CD4-positive, alpha-beta memory T cell (primary cell): Measurements from ENCODE around the gene CACFD1. TPM values are rescaled to one million over a fixed set of nuclear protein-coding genes. Genes with fewer than 3 reads are reported as not detected.

Experiments used
- CTCF ChIA-PET: fragments of 350-600 bp; sonication (Branson Sonifier 250); formaldehyde crosslinking; loops from one replicate; lab custom pipeline; 2021; ENCODE audit warnings: inconsistent platforms; ENCODE audit not compliant: partially characterized antibody; lab: Charles Lee
- POLR2A ChIA-PET: fragments of 350-600 bp; sonication (Branson Sonifier 250); formaldehyde crosslinking; loops from one replicate; lab custom pipeline; 2021; ENCODE audit not compliant: partially characterized antibody; lab: Charles Lee
- DNase-seq, 5 donors: peaks; one replicate each; pipeline versions ENCODE4 v3.0.0 to v3.0.0-alpha.2; 2020 to 2022; ENCODE audit warnings: mixed read lengths in 1 of 5
- H3K27ac ChIP-seq: one replicate; pipeline ENCODE4 v1.7.0; 2013; ENCODE audit warnings: low read depth, low read length
- H3K27me3 ChIP-seq: 2 replicates; pipeline ENCODE4 v1.7.0; 2013; ENCODE audit warnings: mild to moderate bottlenecking, low read length, moderate library complexity; ENCODE audit not compliant: insufficient read depth
- H3K36me3 ChIP-seq: 2 replicates; pipeline ENCODE4 v1.7.0; 2013; ENCODE audit warnings: mild to moderate bottlenecking, low read length, moderate library complexity; ENCODE audit not compliant: insufficient read depth
- H3K4me1 ChIP-seq: 2 replicates; pipeline ENCODE4 v1.7.0; 2013; ENCODE audit warnings: mild to moderate bottlenecking, low read length, moderate library complexity; ENCODE audit not compliant: insufficient read depth
- H3K4me3 ChIP-seq, 2 donors: one replicate each; pipeline ENCODE4 v1.7.0; 2013; ENCODE audit warnings: low read length in 2 of 2, mild to moderate bottlenecking in 1 of 2
- H3K9me3 ChIP-seq, 2 donors: one replicate each; pipeline ENCODE4 v1.7.0; 2013; ENCODE audit warnings: low read length in 2 of 2, control low read depth in 1 of 2; ENCODE audit not compliant: control insufficient read depth in 1 of 2
- H3K27ac Mint-ChIP-seq, 7 donors: one replicate each; pipeline ENCODE4 v1.8.0; 2020 to 2021; ENCODE audit warnings: mixed read lengths in 7 of 7, mild to moderate bottlenecking in 6 of 7, inconsistent platforms in 3 of 7, moderate library complexity in 3 of 7
- H3K27me3 Mint-ChIP-seq, 2 donors: one replicate each; pipeline ENCODE4 v1.8.0; 2020 to 2021; ENCODE audit warnings: mixed read lengths in 2 of 2
- H3K36me3 Mint-ChIP-seq, 2 donors: one replicate each; pipeline ENCODE4 v1.8.0; 2020 to 2021; ENCODE audit warnings: mixed read lengths in 2 of 2, inconsistent platforms in 1 of 2, mild to moderate bottlenecking in 1 of 2
- H3K4me1 Mint-ChIP-seq, 4 donors: one replicate each; pipeline ENCODE4 v1.8.0; 2020 to 2021; ENCODE audit warnings: mixed read lengths in 4 of 4, mild to moderate bottlenecking in 1 of 4
- H3K4me3 Mint-ChIP-seq, 8 donors: one replicate each; pipeline ENCODE4 v1.8.0; 2020 to 2021; ENCODE audit warnings: mixed read lengths in 8 of 8, mild to moderate bottlenecking in 7 of 8, moderate library complexity in 6 of 8, inconsistent platforms in 3 of 8
- H3K9me3 Mint-ChIP-seq, 8 donors: one replicate each; pipeline ENCODE4 v1.8.0; 2020 to 2021; ENCODE audit warnings: mixed read lengths in 8 of 8, mild to moderate bottlenecking in 5 of 8, inconsistent platforms in 3 of 8, moderate library complexity in 1 of 8
- intact Hi-C: fragments of 100-400 bp; cut with micrococcal nuclease; formaldehyde crosslinking; loops from one replicate; pipeline ENCODE4 v1.15.1; 2023
- polyA plus RNA-seq, 2 donors: library from polyadenylated mRNA; unstranded; fragments of 300-500 nt; fragmentation: Illumina TruSeq; gene quantifications; one replicate each; pipeline ENCODE4 v1.2.3, GENCODE V29; 2021
- total RNA-seq, 2 experiments: library from RNA; stranded (reverse); gene quantifications; one replicate each; pipeline ENCODE4 v1.2.3, GENCODE V29; 2021

CACFD1 gene
- total and polyA plus RNA-seq, 4 experiments from 2014 or later: 2.5 to 3.4 (median 2.8) TPM

DNA sequence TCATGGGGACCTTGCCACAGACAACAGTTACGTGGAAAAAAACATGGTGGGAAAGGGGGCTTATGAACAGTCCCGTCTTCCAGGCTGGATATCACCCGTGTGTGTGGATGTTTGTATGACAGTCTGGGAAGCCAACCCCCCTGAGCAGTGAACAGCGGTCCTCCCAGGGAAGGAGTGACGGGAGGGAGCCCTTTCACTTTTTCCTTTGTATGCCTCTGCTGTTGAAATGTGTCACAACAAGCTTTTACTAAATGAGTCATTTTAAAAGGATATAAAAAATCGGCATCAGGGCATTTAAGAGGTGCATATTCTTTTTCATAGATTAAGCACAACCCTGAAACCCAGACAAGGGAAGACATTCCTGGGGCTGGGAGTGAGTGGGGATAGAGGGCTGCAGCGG, 59.9 kb downstream of the CACFD1 start:
- no peaks in the 10 kb centered on the region for H3K36me3 ChIP-seq
- CTCF ChIA-PET: no interaction called here
- Mint-ChIP-seq H3K4me3 (no peak overlapping the region), H3K36me3 (no peaks in the 10 kb centered on the region), H3K27ac (no peak overlapping the region), H3K27me3 (peaks cover 2 to 4% of the 10 kb centered on the region in 2 donors), H3K4me1 (peaks cover 0 to 4% (median 0%) of the 10 kb centered on the region in 4 donors), H3K9me3 (no peaks in the 10 kb centered on the region)
- POLR2A ChIA-PET: no interaction called here
- H3K4me1 ChIP-seq: no peaks in the 10 kb centered on the region
- no peak overlapping the region for H3K27ac ChIP-seq
- DNase-seq: no peak
- no peak overlapping the region for H3K4me3 ChIP-seq
- no peaks in the 10 kb centered on the region for H3K27me3 ChIP-seq
- no peaks in the 10 kb centered on the region for H3K9me3 ChIP-seq
- intact Hi-C loops: no loop called here

DNA sequence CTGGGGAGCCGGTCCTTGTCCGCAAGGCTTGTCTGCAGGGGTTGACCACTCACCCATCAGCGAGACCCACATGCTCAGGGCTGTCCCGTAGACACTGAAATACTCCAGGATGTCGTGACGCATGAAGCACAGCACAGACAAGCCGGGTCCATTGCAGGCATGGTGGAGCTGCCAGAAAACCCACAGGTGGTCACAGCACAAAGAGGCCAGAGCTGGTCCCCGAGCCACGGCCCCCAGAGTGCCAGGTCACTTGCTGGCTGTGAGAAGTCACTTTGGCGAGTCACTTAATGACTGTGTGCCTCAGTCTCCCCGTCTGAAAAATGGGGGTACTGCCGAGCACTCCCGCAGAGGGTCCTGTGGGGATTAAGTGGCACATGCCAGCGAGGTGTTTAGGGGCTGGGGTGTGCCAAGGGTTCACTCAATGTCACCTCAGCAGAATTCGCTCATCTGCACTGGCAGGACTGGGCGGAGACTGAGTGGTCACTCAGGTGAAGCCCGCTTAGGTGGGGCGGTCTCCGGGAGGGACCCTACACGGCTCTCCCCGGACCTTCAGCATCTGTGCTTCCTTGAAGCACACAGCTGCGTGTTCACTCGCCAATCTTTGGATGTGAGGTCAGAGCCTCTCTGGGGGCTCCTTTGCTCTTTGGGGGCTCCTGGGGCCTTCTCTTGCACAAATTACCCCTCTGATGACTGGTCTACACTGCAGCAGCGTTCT, 60.5 kb downstream of the CACFD1 start:
- no peaks in the 10 kb centered on the region for H3K9me3 ChIP-seq
- H3K27me3 ChIP-seq: no peaks in the 10 kb centered on the region
- H3K9me3 Mint-ChIP-seq: no peaks in the 10 kb centered on the region
- peaks cover 0 to 4% (median 0%) of the 10 kb centered on the region in 4 donors for H3K4me1 Mint-ChIP-seq
- no peaks in the 10 kb centered on the region for H3K36me3 ChIP-seq
- intact Hi-C loops: no loop called here
- no peaks in the 10 kb centered on the region for H3K36me3 Mint-ChIP-seq
- no peaks in the 10 kb centered on the region for H3K4me1 ChIP-seq
- no peak for DNase-seq
- no peak overlapping the region for H3K27ac Mint-ChIP-seq
- CTCF ChIA-PET: no interaction called here
- H3K4me3 ChIP-seq: no peak overlapping the region
- no peak overlapping the region for H3K4me3 Mint-ChIP-seq
- H3K27me3 Mint-ChIP-seq: peaks cover 2 to 4% of the 10 kb centered on the region in 2 donors
- H3K27ac ChIP-seq: no peak overlapping the region
- POLR2A ChIA-PET: no interaction called here

Other genes starting within 250 kb of the CACFD1 start
- gene ABO, start 184.8 kb upstream of the CACFD1 start, total RNA-seq: under 1 TPM in 1 of 2 experiments, not detected in 1; 0.29 TPM
- gene ABO, start 184.8 kb upstream of the CACFD1 start, polyA plus RNA-seq: 1 to 10 TPM; 1.2 to 1.7 TPM
- 10 to 100 TPM; 28.6 to 28.9 TPM for gene SURF6, start 123.8 kb upstream of the CACFD1 start, total RNA-seq
- gene SURF6, start 123.8 kb upstream of the CACFD1 start, polyA plus RNA-seq: 10 to 100 TPM in 1 of 2 donors, 1 to 10 TPM in 1; 2.3 to 13.4 TPM
- gene MED22, start 111.8 kb upstream of the CACFD1 start, total RNA-seq: 10 to 100 TPM; 40.2 to 42.8 TPM
- 10 to 100 TPM in 1 of 2 donors, 1 to 10 TPM in 1; 8.1 to 16.0 TPM for gene MED22, start 111.8 kb upstream of the CACFD1 start, polyA plus RNA-seq
- 1,000 to 10,000 TPM; 2,104 to 2,268 TPM for gene RPL7A, start 111.8 kb upstream of the CACFD1 start, total RNA-seq
- 1,000 to 10,000 TPM in 1 of 2 donors, 100 to 1,000 TPM in 1; 794 to 1,144 TPM for gene RPL7A, start 111.8 kb upstream of the CACFD1 start, polyA plus RNA-seq
- 10 to 100 TPM; 54.3 to 61.1 TPM for gene SURF1, start 103.5 kb upstream of the CACFD1 start, total RNA-seq
- gene SURF1, start 103.5 kb upstream of the CACFD1 start, polyA plus RNA-seq: 100 to 1,000 TPM; 105 to 114 TPM
- gene SURF2, start 103.4 kb upstream of the CACFD1 start, total RNA-seq: 10 to 100 TPM; 19.5 to 19.8 TPM
- 10 to 100 TPM; 29.7 to 46.7 TPM for gene SURF2, start 103.4 kb upstream of the CACFD1 start, polyA plus RNA-seq
- 100 to 1,000 TPM; 103 to 110 TPM for gene SURF4, start 83.9 kb upstream of the CACFD1 start, total RNA-seq
- 100 to 1,000 TPM; 156 to 264 TPM for gene SURF4, start 83.9 kb upstream of the CACFD1 start, polyA plus RNA-seq
- gene STKLD1, start 83.6 kb upstream of the CACFD1 start, total RNA-seq: 1 to 10 TPM; 1.4 to 2.1 TPM
- gene STKLD1, start 83.6 kb upstream of the CACFD1 start, polyA plus RNA-seq: 1 to 10 TPM in 1 of 2 donors, not detected in 1; 1.5 TPM
- gene REXO4, start 42.0 kb upstream of the CACFD1 start, total RNA-seq: 10 to 100 TPM; 38.7 to 39.0 TPM
- 10 to 100 TPM; 10.7 to 25.2 TPM for gene REXO4, start 42.0 kb upstream of the CACFD1 start, polyA plus RNA-seq
- gene ADAMTS13, start 37.6 kb upstream of the CACFD1 start, total RNA-seq: 1 to 10 TPM; 1.5 to 1.7 TPM
- not detected for gene ADAMTS13, start 37.6 kb upstream of the CACFD1 start, polyA plus RNA-seq
- gene SLC2A6, start 19.1 kb downstream of the CACFD1 start, total RNA-seq: 1 to 10 TPM; 1.6 to 2.5 TPM
- 1 to 10 TPM in 1 of 2 donors, under 1 TPM in 1; 0.41 to 1.1 TPM for gene SLC2A6, start 19.1 kb downstream of the CACFD1 start, polyA plus RNA-seq
- gene MYMK, start 65.0 kb downstream of the CACFD1 start, total RNA-seq: not detected
- not detected for gene MYMK, start 65.0 kb downstream of the CACFD1 start, polyA plus RNA-seq
- under 1 TPM; 0.09 to 0.17 TPM for gene ADAMTSL2, start 74.7 kb downstream of the CACFD1 start, total RNA-seq
- under 1 TPM in 1 of 2 donors, not detected in 1; 0.07 TPM for gene ADAMTSL2, start 74.7 kb downstream of the CACFD1 start, polyA plus RNA-seq
- gene FAM163B, start 149.4 kb downstream of the CACFD1 start, total RNA-seq: not detected
- gene FAM163B, start 149.4 kb downstream of the CACFD1 start, polyA plus RNA-seq: not detected
- under 1 TPM; 0.08 to 0.09 TPM for gene DBH, start 176.4 kb downstream of the CACFD1 start, total RNA-seq
- under 1 TPM in 1 of 2 donors, not detected in 1; 0.18 TPM for gene DBH, start 176.4 kb downstream of the CACFD1 start, polyA plus RNA-seq